ENCODE measurements around the gene TMEM120B.

Gene TMEM120B

DNA sequence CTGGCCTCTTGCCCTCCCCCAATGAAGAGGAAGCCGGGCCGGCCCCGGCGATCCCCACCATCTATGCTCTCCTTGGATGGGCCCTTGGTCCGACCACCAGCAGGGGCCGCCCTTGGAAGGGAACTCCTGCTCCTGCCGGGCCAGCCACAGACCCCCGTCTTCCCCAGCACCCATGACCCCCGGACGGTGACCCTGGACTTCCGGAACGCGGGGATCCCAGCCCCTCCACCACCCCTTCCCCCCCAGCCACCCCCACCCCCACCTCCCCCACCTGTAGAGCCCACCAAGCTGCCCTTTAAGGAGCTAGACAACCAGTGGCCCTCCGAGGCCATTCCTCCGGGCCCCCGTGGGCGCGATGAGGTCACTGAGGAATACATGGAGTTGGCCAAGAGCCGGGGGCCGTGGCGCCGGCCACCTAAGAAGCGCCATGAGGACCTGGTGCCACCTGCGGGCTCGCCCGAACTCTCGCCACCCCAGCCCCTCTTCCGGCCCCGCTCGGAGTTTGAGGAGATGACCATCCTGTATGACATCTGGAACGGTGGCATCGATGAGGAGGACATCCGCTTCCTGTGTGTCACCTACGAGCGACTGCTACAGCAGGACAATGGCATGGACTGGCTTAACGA, 110.7 kb downstream of the TMEM120B start:
- DNase-seq: no peak

DNA sequence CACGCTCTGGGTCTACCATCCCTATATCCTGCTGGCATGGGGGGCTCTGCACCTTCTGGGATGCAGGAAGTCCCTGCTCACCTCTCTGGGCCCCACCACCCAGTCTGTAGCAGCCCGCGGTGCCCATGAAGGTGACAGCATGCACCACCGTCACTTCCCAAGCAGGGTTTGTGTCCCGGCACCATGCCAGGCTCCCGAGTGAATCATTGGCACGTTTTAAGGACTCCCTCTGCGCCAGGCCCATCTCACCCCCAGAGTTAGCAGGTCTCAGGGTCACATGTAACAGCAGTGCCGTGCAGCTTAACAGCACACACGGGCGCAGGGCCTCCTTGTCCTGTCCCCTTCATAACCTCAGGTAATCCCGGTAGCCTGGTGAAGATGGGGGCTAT, 111.2 kb downstream of the TMEM120B start:
- DNase-seq: no peak

DNA sequence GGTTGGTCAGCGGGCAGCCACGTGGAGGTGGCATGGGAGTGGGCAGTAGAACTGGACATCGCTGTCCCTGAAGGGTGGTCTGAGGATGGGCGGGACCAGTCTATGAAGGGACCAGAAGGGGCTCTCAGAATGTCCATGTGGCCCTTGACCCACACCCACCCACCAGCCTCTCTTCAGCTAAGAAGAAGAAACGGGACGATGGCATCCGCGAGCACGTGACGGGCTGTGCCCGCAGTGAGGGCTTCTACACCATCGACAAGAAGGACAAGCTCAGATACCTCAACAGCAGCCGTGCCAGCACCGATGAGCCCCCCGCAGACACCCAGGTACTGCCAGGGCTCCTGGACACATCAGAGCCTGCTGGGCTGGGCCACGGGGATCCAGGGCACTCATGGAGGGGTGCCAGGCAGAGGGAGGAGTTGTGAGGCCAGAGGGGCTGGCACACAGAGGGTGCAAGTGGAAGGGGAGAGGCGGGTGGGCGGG, 112.5 kb downstream of the TMEM120B start:
- no peak for DNase-seq

DNA sequence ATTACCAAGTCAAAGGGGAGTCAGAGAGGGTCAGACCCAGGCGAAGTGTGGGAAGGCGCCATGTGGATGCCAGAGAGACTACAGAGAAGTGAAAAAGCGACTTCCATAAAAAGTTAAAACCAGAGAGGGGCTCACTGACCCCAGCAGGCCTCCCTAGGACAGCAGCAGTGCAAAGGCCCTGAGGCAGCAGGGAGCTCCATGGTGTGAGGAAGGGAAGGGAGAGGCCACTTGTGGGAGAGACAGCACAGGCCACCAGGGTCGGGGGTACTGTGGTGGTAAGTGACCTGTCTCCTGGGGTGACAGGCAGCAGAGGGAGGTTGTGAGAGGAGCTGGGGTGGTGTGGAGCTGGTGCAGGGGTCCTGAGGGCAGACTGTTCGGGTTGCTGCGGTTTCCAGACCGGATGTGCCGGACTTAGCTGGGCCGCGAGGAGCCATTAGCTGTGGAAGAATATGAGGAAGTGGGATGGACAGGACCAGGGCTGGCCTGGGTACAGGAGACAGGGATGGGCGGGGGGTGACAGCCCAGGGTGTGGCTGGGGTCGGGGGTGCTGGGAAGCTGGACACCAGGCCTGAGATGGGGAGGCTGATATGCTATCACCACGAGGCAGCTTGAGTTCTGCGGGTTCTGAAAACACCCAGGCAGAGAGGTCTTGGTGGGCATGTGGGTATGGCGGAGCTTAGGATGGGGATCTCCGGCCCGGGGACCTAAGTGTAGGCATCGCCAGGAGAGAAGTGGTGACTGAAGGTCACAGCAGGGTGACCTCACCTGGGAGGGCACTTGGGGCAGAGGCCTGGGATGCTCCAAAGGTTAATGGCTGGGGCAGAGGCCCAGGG, 114.0 kb downstream of the TMEM120B start:
- DNase-seq: no peak

DNA sequence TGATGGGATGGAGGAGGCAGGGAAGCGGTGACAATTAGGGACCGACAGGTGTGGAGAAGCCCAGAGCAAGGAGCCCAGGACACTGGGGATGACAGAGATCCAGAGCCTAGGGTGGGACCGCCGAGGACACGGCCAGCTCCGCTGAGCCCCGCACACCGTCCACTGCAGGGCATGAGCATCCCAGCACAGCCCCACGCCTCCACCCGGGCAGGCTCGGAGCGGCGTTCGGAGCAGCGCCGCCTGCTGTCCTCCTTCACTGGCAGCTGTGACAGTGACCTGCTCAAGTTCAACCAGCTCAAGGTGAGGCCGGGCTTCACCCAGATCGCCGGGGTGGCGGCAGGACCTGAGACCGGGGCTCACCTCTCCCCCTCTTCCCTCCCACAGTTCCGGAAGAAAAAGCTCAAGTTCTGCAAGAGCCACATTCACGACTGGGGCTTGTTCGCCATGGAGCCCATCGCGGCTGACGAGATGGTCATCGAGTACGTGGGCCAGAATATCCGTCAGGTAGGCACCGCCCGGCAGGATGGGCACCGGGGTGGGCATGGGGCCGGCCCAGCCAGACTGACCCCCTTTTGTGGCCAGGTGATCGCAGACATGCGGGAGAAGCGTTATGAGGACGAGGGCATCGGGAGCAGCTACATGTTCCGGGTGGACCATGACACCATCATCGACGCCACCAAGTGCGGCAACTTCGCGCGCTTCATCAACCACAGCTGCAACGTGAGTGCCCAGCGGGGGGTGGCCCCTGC, 115.0 kb downstream of the TMEM120B start:
- no peak for DNase-seq

DNA sequence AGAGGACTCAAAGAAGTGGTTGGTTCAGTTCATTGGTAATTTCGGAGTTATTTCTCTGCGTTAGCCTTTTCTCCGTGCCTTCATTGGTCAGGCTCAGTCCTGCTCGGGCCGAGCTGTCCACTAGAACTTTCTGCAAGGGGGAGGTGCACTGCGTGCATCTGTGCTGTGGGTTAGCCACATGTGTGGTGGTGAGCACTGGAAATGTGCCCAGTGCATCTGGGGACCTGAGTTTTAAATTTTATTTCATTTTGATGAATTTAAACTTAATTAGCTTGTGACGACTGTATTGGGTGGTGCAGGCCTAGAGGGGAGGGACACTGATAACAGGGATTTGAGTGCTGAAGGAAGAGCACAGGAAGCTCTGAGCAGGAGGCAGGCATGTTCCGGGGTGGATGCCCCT, 115.8 kb downstream of the TMEM120B start:
- no peak for DNase-seq

DNA sequence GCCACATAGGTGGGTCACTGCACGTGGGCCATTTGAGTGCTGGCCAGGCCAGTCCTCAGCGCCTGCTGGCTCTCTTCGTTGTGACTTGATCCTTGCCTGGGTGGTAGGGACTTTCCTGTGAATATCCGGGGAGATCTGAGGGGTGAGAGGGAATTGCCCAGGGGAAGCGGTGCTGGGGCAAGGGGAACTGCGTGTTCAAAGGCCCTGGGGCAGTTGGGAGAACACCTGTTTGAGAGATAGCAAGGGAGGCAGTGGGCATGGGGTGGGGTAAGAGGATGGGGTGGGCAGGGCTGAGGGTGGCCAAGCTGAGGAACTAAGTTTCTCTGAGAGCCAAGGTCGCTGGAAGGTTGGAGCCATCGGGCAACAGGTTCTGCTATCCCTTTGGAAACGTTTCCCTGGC, 116.3 kb downstream of the TMEM120B start:
- no peak for DNase-seq

DNA sequence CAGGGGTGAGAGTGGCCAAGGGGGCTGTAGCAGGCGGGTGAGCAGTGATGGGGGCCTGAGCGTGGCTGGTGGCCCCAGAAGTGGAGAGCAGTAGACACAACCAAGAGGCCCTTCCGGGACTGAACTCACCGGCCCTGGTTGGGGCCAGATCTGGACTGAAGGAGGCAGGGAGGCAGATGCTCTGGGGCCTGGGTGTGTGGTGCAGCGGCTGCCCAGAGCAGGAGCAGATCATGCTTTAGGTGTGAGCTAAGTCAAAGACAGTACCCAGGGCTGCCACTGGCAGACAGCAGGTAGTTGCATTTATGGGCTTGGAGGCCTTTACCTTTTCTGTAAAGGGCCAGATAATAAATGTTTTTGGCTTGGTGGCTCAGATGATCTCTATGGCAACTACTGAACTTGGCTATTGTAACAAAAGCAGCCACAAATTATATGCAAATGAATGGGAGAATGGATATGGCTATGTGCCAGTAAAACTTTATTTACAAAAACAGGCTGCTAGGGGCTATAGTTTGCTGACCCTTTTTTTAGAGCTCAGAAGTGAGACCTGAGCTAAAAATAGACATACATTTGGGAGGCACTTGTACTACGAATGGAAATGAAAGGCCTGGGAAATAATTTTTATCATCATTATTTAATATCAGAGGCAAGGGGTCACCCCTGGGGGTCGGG, 116.8 kb downstream of the TMEM120B start:
- DNase-seq: no peak

DNA sequence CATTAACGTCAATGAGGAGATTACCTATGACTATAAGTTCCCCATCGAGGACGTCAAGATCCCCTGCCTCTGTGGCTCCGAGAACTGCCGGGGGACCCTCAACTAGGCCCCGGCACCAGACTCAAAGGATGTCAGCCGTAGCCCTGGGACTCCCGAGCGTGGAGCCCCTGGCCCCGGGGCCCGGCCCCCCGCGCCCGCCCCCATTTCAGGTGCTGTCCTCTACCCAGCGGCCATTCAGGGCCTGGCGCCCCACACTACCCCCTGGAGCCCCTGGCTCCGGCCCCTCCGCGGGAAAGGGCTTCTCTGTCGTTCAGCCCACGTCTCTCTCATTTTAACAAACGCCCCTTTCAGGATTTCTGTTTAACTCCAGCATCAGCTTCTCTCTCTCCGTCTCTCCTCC, 117.6 kb downstream of the TMEM120B start:
- no peak for DNase-seq

DNA sequence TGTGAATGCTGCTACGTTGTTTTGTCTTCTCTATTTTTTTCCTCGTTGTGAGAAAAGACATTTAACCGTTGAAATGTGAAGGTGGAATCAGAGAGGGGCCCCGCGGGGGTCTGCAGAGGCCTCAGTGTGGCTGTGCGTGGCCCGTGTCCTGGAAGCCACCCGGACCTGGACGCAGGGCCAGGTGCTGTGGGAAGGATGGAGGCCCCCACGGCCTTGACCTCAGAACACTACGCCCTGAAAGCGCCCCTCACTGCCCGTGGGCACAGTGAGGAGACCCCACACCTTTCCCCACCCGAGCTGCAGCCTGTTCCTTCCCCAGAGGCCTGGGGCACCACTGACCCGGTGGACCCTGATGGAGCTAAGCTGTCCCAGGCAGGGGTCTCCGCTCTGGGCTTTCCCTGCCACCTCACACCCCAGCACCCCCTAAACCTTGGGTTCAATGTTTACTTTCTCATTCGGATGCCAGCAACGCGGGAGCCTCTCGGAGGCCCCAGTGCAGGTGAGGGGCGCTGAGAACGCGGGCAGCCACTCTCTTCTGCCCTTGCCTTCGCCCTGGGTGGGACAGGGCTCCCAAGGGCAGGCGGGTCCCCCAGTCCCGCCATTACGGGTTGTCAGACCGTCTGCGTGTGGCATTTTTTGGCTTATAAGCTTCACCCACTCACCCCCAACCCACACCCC, 118.2 kb downstream of the TMEM120B start:
- DNase-seq: no peak

Data from CD4-positive, alpha-beta T cell treated with Interleukin-4 for 1 hour (primary cell).